IMR-90 (cell line): ENCODE measurements around the gene ANAPC7. TPM values are rescaled to one million over a fixed set of nuclear protein-coding genes. Genes with fewer than 3 reads are reported as not detected.

Experiments used
- ATAC-seq: fragments of 200-7000 bp; cut with Tn5 transposase; 2 replicates; pipeline ENCODE4 v1.9.1; 2020; ENCODE audit warnings: low read depth, mild to moderate bottlenecking, moderate library complexity
- BruUV-seq: library from RNA; stranded (reverse); fragments of 400-500 nt; replicated peaks from 2 replicates; lab custom pipeline; 2021; lab: Mats Ljungman, UMichigan
- CTCF ChIA-PET: fragments of 300-600 bp; formaldehyde crosslinking; extraction: SDS; loops from one replicate; lab custom pipeline; 2021; ENCODE audit warnings: antibody characterized with exemption; lab: Yijun Ruan, JAX
- POLR2A ChIA-PET: fragments of 300-600 bp; sonication (Branson Sonifier 250); formaldehyde crosslinking; loops from one replicate; lab custom pipeline; 2022; ENCODE audit warnings: antibody characterized with exemption; ENCODE audit not compliant: unreplicated experiment; lab: Charles Lee
- DNase-seq: peaks from one replicate; pipeline ENCODE4 v3.0.0; 2013
- H2AFZ ChIP-seq: replicated peaks from 2 replicates; pipeline ENCODE3; 2013; ENCODE audit warnings: low read length, mild to moderate bottlenecking; ENCODE audit not compliant: poor library complexity
- H2AK5ac ChIP-seq: 2 replicates; pipeline ENCODE4 v1.6.1; 2013; ENCODE audit warnings: low read depth, low read length, inconsistent platforms
- H2AK9ac ChIP-seq: replicated peaks from 2 replicates; pipeline ENCODE3; 2013; ENCODE audit warnings: mild to moderate bottlenecking, low read depth, low read length, moderate library complexity; ENCODE audit not compliant: poor library complexity
- H2BK120ac ChIP-seq: 2 replicates; pipeline ENCODE4 v1.6.1; 2013; ENCODE audit warnings: low read depth, low read length, inconsistent platforms
- H2BK15ac ChIP-seq: 3 replicates; pipeline ENCODE4 v1.6.1; 2013; ENCODE audit warnings: low read depth, low read length, inconsistent platforms
- H2BK20ac ChIP-seq: 2 replicates; pipeline ENCODE4 v1.6.1; 2013; ENCODE audit warnings: low read depth, mild to moderate bottlenecking, inconsistent platforms, low read length, moderate library complexity
- H2BK5ac ChIP-seq: 2 replicates; pipeline ENCODE4 v1.6.1; 2013; ENCODE audit warnings: mild to moderate bottlenecking, low read depth, low read length, inconsistent platforms; ENCODE audit not compliant: poor library complexity, severe bottlenecking
- H3K14ac ChIP-seq: replicated peaks from 2 replicates; pipeline ENCODE4 v1.6.1; 2013; ENCODE audit warnings: low read depth, low read length, inconsistent platforms
- H3K18ac ChIP-seq: 2 replicates; pipeline ENCODE4 v1.6.1; 2013; ENCODE audit warnings: low read depth, low read length, control low read depth
- H3K23ac ChIP-seq: 2 replicates; pipeline ENCODE4 v1.6.1; 2013; ENCODE audit warnings: low read depth, low read length, inconsistent platforms
- H3K27ac ChIP-seq: 2 replicates; pipeline ENCODE4 v1.5.1; 2013; ENCODE audit warnings: mild to moderate bottlenecking, control low read depth, low read length; ENCODE audit not compliant: insufficient read depth
- H3K27me3 ChIP-seq: 2 replicates; pipeline ENCODE4 v1.6.1; 2013; ENCODE audit warnings: low read length; ENCODE audit not compliant: control insufficient read depth, insufficient read depth
- H3K36me3 ChIP-seq: 2 replicates; pipeline ENCODE4 v1.6.1; 2013; ENCODE audit warnings: low read length, mixed read lengths; ENCODE audit not compliant: control insufficient read depth, insufficient read depth
- H3K4ac ChIP-seq: 2 replicates; pipeline ENCODE4 v1.6.1; 2013; ENCODE audit warnings: low read depth, low read length, inconsistent platforms
- H3K4me1 ChIP-seq: 2 replicates; pipeline ENCODE4 v1.6.1; 2013; ENCODE audit warnings: low read length, mixed read lengths; ENCODE audit not compliant: control insufficient read depth, insufficient read depth
- H3K4me2 ChIP-seq: 2 replicates; pipeline ENCODE4 v1.6.1; 2013; ENCODE audit warnings: low read depth, mild to moderate bottlenecking, control low read depth, low read length, moderate library complexity
- H3K4me3 ChIP-seq: 2 replicates; pipeline ENCODE4 v1.5.1; 2013; ENCODE audit warnings: low read depth, mild to moderate bottlenecking, control low read depth, low read length, moderate library complexity; ENCODE audit not compliant: insufficient read depth
- H3K56ac ChIP-seq: 2 replicates; pipeline ENCODE4 v1.6.1; 2013; ENCODE audit warnings: low read length, inconsistent platforms; ENCODE audit not compliant: insufficient read depth; ENCODE audit errors: extremely low read depth
- H3K79me1 ChIP-seq, 2 experiments: 2 replicates each; pipeline ENCODE4 v1.6.1; 2013; ENCODE audit warnings: low read length in 2 of 2, inconsistent platforms in 1 of 2, low read depth in 1 of 2
- H3K9ac ChIP-seq: 2 replicates; pipeline ENCODE4 v1.6.1; 2013; ENCODE audit warnings: low read depth, low read length, control low read depth
- H3K9me1 ChIP-seq: 2 replicates; pipeline ENCODE4 v1.6.1; 2013; ENCODE audit warnings: low read length, inconsistent platforms; ENCODE audit not compliant: insufficient read depth
- H3K9me3 ChIP-seq: 2 replicates; pipeline ENCODE4 v1.6.1; 2013; ENCODE audit warnings: low read length; ENCODE audit not compliant: control insufficient read depth, insufficient read depth
- H4K20me1 ChIP-seq: 2 replicates; pipeline ENCODE4 v1.6.1; 2013; ENCODE audit warnings: low read length, inconsistent platforms; ENCODE audit not compliant: insufficient read depth
- H4K5ac ChIP-seq: 2 replicates; pipeline ENCODE4 v1.6.1; 2013; ENCODE audit warnings: mild to moderate bottlenecking, low read depth, low read length, control low read depth
- H4K8ac ChIP-seq, 2 experiments: 2 replicates each; pipeline ENCODE4 v1.6.1; 2013; ENCODE audit warnings: low read depth in 2 of 2, low read length in 2 of 2, control low read depth in 1 of 2, inconsistent platforms in 1 of 2
- H4K91ac ChIP-seq: 2 replicates; pipeline ENCODE4 v1.6.1; 2013; ENCODE audit warnings: low read depth, low read length, inconsistent platforms; ENCODE audit not compliant: insufficient read depth
- BHLHE40 ChIP-seq: fragments of 150-350 bp; IDR thresholded peaks from 2 replicates; pipeline ENCODE4 v1.6.1; 2016; ENCODE audit warnings: mild to moderate bottlenecking, low read depth, low read length
- CEBPB ChIP-seq: IDR thresholded peaks from 2 replicates; pipeline ENCODE4 v1.6.1; 2012; ENCODE audit warnings: low read depth, low read length, improper control_type of control experiment
- CHD1 ChIP-seq: IDR thresholded peaks from 2 replicates; pipeline ENCODE4 v1.6.1; 2012; ENCODE audit warnings: low read depth, low read length, improper control_type of control experiment
- CTCF ChIP-seq: conservative IDR thresholded peaks from 2 replicates; pipeline ENCODE4 v1.5.1; 2012; ENCODE audit warnings: mild to moderate bottlenecking, low read depth, low read length, improper control_type of control experiment
- ELK1 ChIP-seq: fragments of 150-350 bp; IDR thresholded peaks from 2 replicates; pipeline ENCODE4 v1.6.1; 2016; ENCODE audit warnings: low read depth, mild to moderate bottlenecking, low read length, moderate library complexity, borderline replicate concordance
- FOS ChIP-seq: fragments of 150-350 bp; IDR thresholded peaks from 2 replicates; pipeline ENCODE4 v1.6.1; 2016; ENCODE audit warnings: low read depth, low read length
- MAFK ChIP-seq: IDR thresholded peaks from 2 replicates; pipeline ENCODE4 v1.6.1; 2012; ENCODE audit warnings: low read depth, low read length, improper control_type of control experiment
- MAZ ChIP-seq: IDR thresholded peaks from 2 replicates; pipeline ENCODE4 v1.6.1; 2012; ENCODE audit warnings: low read depth, mild to moderate bottlenecking, low read length, improper control_type of control experiment, moderate library complexity, borderline replicate concordance
- MXI1 ChIP-seq: IDR thresholded peaks from 2 replicates; pipeline ENCODE4 v1.6.1; 2012; ENCODE audit warnings: low read depth, mild to moderate bottlenecking, low read length, moderate library complexity, borderline replicate concordance
- NFE2L2 ChIP-seq: fragments of 150-350 bp; IDR thresholded peaks from 2 replicates; pipeline ENCODE4 v1.6.1; 2016; ENCODE audit warnings: low read depth, mild to moderate bottlenecking, low read length
- POLR2A ChIP-seq: IDR thresholded peaks from 2 replicates; pipeline ENCODE4 v1.6.1; 2012; ENCODE audit warnings: mild to moderate bottlenecking, low read depth, low read length
- RAD21 ChIP-seq: IDR thresholded peaks from 2 replicates; pipeline ENCODE4 v1.6.1; 2012; ENCODE audit warnings: low read length, improper control_type of control experiment
- RCOR1 ChIP-seq: IDR thresholded peaks from 2 replicates; pipeline ENCODE4 v1.6.1; 2012; ENCODE audit warnings: mild to moderate bottlenecking, low read length, improper control_type of control experiment; ENCODE audit not compliant: insufficient replicate concordance
- RFX5 ChIP-seq: IDR thresholded peaks from 2 replicates; pipeline ENCODE4 v1.8.0; 2012; ENCODE audit warnings: low read depth, mild to moderate bottlenecking, low read length, moderate library complexity
- SMC3 ChIP-seq: fragments of 150-350 bp; IDR thresholded peaks from 2 replicates; pipeline ENCODE4 v1.6.1; 2016; ENCODE audit warnings: low read depth, mild to moderate bottlenecking, antibody characterized with exemption, low read length, moderate library complexity
- WGBS, 2 experiments: methylation state at CpG; one replicate each; pipeline versions ENCODE4 v1.1.5 to v1.1.7; 2013; ENCODE audit warnings: missing lambda C conversion rate in 2 of 2; ENCODE audit not compliant: insufficient read length in 1 of 2; ENCODE audit errors: extremely low coverage in 2 of 2; 5-methylcytosine and 5-hydroxymethylcytosine counted together
- dilution Hi-C: fragments of 300-500 bp; cut with HindIII; formaldehyde crosslinking; loops from one replicate; pipeline ENCODE4 v1.14.3; 2018; ENCODE audit warnings: low sequenced_read_pairs; ENCODE audit not compliant: unreplicated experiment
- in situ Hi-C: fragments of 300-500 bp; cut with MboI; formaldehyde crosslinking; loops from 3 replicates; pipeline ENCODE4 v1.14.3; 2019; ENCODE audit warnings: low sequenced_read_pairs, inconsistent platforms, mixed read lengths
- intact Hi-C: fragments of 100-400 bp; cut with micrococcal nuclease; formaldehyde crosslinking; loops from 2 replicates; pipeline ENCODE4 v1.10.0; 2022
- polyA plus RNA-seq, 3 experiments: library from polyadenylated mRNA; depleted of rRNA; stranded (reverse); fragments of >200 nt; gene quantifications; 2 replicates each; pipeline ENCODE4 v1.2.3, GENCODE V29; 2012; ENCODE audit warnings: low replicate concordance in 1 of 3
- total RNA-seq: library from RNA; depleted of rRNA; stranded (reverse); fragments of >200 nt; gene quantifications from 2 replicates; pipeline ENCODE4 v1.2.3, GENCODE V29; 2012
- TF ChIP-seq, protein P1 (sequence below): fragments of 150-350 bp; IDR thresholded peaks from 2 replicates; pipeline ENCODE4 v1.6.1; 2017; ENCODE audit warnings: mild to moderate bottlenecking, antibody characterized with exemption, low read length, low read depth

The ANAPC7 gene
- total and polyA plus RNA-seq, 2 of the 4 experiments (the other 2 are of a cell fraction) = 46.4 to 57.9 TPM

GRCh38 chr12:110347767-110348166 lies 55.7 kb downstream of the ANAPC7 start:
- intact Hi-C loops = no loop called here
- Histone ChIP-seq H3K9me1 (peaks cover 6% of the 10 kb centered on the region; the same call in 1 of the 2 replicates), H3K14ac (no peak overlapping the region), H3K18ac (no peak overlapping the region), H4K5ac (no peak overlapping the region), H3K4ac (no peak overlapping the region), H3K23ac (no peak overlapping the region), H3K4me2 (no peak overlapping the region), H3K4me1 (no peaks in the 10 kb centered on the region), H2BK15ac (no peak overlapping the region), H2AK5ac (no peak overlapping the region), H3K4me3 (no peak overlapping the region), H2BK5ac (no peak overlapping the region), H2AFZ (no peak overlapping the region), H4K8ac (no peak overlapping the region), H4K91ac (no peak overlapping the region), H3K27ac (no peak overlapping the region), H2AK9ac (no peak overlapping the region), H3K36me3 (peaks cover 67% of the 10 kb centered on the region), H3K79me1 (peaks cover 19 to 52% of the 10 kb centered on the region in 2 experiments), H3K27me3 (no peaks in the 10 kb centered on the region), H3K9me3 (no peaks in the 10 kb centered on the region), H2BK120ac (no peak overlapping the region), H3K9ac (no peak overlapping the region), H3K56ac (no peak overlapping the region), H2BK20ac (no peak overlapping the region), H4K20me1 (peaks cover 36% of the 10 kb centered on the region)
- in situ Hi-C loops = no loop called here
- dilution Hi-C loops = no loop called here
- no peak for ATAC-seq
- CTCF ChIA-PET = no interaction called here
- POLR2A ChIA-PET = no interaction called here
- no TSS peak for BruUV-seq
- WGBS, 2 experiments = no CpG with 5 or more reads among the region's 8 CpGs
- no peak for DNase-seq
- TF ChIP-seq FOS (no peak), POLR2A (no peak), MXI1 (no peak), BHLHE40 (no peak), SMC3 (no peak), RCOR1 (no peak), CTCF (no peak), CHD1 (no peak), MAFK (no peak), RAD21 (no peak), NFE2L2 (no peak), RFX5 (no peak), CEBPB (no peak), MAZ (no peak), ELK1 (no peak)
- TF ChIP-seq, protein P1, sequence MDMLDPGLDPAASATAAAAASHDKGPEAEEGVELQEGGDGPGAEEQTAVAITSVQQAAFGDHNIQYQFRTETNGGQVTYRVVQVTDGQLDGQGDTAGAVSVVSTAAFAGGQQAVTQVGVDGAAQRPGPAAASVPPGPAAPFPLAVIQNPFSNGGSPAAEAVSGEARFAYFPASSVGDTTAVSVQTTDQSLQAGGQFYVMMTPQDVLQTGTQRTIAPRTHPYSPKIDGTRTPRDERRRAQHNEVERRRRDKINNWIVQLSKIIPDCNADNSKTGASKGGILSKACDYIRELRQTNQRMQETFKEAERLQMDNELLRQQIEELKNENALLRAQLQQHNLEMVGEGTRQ = no peak
